Fibroblast of lung (primary cell): ENCODE data around the gene SH2D6.

Experiments
- CTCF ChIP-seq, 2 donors: IDR thresholded peaks in 1 of 2; conservative IDR thresholded peaks in 1 of 2; 1 replicate in 1 of 2; 2 replicates in 1 of 2; pipeline ENCODE4 v1.5.1; 2011 to 2012; ENCODE audit warnings: low read length in 2 of 2, control low read depth in 1 of 2, inconsistent platforms in 1 of 2, low read depth in 1 of 2, mild to moderate bottlenecking in 1 of 2
- EZH2 ChIP-seq: IDR thresholded peaks from 2 replicates; pipeline ENCODE4 v1.5.1; 2012; ENCODE audit warnings: low read length, control low read depth, mild to moderate bottlenecking; ENCODE audit errors: missing control alignments

DNA sequence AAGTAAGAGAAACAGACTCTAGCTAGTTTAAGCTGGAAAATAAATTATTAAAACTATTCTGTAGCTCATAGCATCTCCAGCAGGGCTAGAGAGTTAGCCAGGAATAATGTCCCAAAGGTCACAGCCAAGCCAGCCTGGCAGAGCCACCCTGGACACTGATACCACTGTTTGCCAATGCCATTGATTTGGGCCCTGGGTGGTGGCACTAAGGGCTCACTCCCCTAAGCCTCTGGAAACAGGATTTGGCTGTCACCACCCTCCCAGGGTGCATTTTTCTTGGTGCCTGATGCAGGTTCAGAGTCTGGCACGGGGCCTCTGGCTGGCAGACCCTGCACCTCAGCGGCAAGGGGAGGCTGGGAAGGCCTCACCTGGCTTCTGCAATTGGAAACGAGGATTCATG lies 7.1 kb downstream of the SH2D6 start:
- TF ChIP-seq EZH2 (no peak), CTCF (conservative IDR thresholded peaks at IDR 0.05 in 1 of 2, IDR thresholded peaks at IDR 0.05 in 1 of 2; ENCODE audit: low read depth in 1 of 2, low read length in 2 of 2) (no peak)
